Occipital lobe (tissue), 2 donors: ENCODE measurements around the gene SPDYE2. TPM values are rescaled to one million over a fixed set of nuclear protein-coding genes. Genes with fewer than 3 reads are reported as not detected.
"Not testable (repeated sequence)": the region's sequence is repeated elsewhere in the genome, so short reads cannot be mapped to it uniquely, and the experiment has no call there.

Source experiments
- DNase-seq: peaks from one replicate; lab custom pipeline; 2025; lab: John Stamatoyannopoulos, UW
- total RNA-seq: library from RNA; depleted of rRNA; stranded (reverse); fragments of >200 nt; gene quantifications from one replicate; pipeline ENCODE4 v1.2.3, GENCODE V29; 2014

Gene SPDYE2
- total RNA-seq, 1 donor from 2014 or later = not detected

GRCh38 chr7:102535062-102535615 lies 15.9 kb upstream of the SPDYE2 start:
- not testable (repeated sequence) for DNase-seq

DNA sequence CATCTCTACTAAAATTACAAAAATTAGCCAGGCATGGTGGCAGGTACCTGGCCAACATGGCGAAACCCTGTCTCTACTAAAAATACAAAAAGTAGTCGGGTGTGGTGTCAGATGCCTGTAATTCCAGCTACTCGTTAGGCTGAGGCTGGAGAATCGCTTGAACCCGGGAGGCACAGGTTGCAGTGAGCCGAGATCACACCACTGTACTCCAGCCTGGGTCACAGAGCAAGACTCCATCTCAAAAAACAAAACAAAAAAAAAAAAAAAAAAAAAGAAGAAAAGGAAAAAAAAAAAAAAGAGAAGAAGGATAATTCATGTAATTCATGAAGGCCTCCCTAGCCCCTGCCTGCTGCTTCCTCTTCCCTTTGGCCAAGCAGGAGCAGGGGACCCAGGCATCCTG lies 10.4 kb upstream of the SPDYE2 start:
- not testable (repeated sequence) for DNase-seq

GRCh38 chr7:102542083-102542482 lies 8.9 kb upstream of the SPDYE2 start:
- not testable (repeated sequence) for DNase-seq

DNA sequence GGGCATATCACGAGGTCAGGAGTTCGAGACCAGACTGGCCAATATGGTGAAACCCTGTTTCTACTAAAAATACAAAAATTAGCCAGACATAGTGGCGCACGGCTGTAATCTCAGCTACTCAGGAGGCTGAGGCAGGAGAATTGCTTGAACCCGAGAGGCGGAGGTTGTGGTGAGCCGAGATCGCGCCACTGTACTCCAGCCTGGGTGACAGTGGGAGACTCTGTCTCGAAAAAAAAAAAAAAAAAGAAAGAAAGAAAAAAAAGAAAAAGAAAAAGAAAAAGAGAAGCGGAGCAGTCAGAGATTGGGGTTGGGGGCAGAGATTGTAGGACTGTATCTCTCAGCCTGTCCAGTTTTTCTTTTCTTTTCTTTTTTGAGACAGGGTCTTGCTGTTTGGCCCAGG lies 8.3 kb upstream of the SPDYE2 start:
- DNase-seq = not testable (repeated sequence)

DNA sequence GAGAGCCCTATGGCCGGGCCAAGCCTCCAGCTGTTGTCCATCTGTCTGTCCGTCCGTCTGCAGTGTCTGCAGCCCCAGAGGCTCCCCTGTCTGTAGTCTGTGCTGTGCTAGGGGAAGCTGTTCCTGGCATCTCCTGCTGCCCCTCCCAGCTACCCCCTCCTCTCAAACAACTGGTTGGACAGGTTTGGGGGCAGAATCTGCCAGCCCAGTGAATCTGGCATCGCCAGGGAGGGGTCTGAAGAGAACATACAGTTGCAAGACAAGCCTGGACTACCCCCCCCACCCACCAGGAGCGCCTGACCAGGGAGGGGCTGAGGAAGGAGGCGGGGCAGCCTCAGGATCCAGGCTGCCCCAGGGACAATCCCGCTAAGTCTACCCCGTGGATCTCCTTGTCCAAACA lies 7.4 kb upstream of the SPDYE2 start, which contains the start of gene UPK3BL2:
TSS of gene UPK3BL2 (minus strand) at position 101 of the 400 bp plus-strand sequence. CDS start at position 41, 60 bp downstream.
- not testable (repeated sequence) for DNase-seq

DNA sequence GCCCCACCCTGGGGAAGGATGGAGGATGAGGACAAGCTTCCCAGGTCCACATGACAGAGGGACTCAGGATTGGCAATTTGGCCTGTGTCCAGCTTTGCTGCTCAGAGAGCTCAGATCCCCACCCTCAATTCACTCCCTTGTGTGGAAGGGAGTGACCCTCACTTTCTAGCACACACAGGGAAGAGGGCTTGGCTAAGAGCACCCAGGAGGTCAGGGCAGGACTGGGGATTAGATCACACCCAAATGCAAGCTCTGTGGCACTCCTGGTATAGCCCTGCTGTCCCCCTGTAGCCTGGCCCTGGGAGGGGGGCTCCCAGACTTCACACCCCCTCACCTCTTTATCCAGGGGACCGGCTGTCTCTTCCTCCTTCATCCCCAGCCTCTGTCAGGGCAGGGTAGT lies 6.7 kb upstream of the SPDYE2 start:
- not testable (repeated sequence) for DNase-seq

DNA sequence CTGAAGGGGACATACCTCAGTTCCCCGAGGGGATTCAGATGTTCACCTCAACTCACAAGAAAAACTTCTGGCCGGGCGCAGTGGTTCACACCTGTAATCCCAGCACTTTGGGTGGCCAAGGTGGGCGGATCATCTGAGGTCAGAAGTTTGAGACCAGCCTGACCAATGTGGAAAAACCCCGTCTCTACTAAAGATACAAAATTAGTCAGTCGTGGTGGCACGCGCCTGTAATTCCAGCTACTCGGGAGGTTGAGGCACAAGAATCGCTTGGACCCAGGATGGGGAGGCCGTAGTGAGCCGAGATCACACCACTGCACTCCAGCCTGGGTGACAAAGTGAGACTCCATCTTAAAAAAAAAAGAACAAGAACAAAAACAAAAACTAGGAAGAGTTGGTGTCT lies 5.7 kb upstream of the SPDYE2 start:
- not testable (repeated sequence) for DNase-seq

- not testable (repeated sequence) for DNase-seq
Observed at GRCh38 chr7:102546353-102546752, 4.7 kb upstream of the SPDYE2 start.

GRCh38 chr7:102568620-102569019 lies 17.6 kb downstream of the SPDYE2 start:
- not testable (repeated sequence) for DNase-seq

GRCh38 chr7:102572261-102573239 lies 21.5 kb downstream of the SPDYE2 start, which contains the start of gene POLR2J3:
Gene POLR2J3 (minus strand): TSS chr7:102572583. CDS start chr7:102572521, 62 bp downstream.
- not testable (repeated sequence) for DNase-seq

- not testable (repeated sequence) for DNase-seq
Observed at GRCh38 chr7:102574607-102575006, 23.6 kb downstream of the SPDYE2 start.

GRCh38 chr7:102576363-102576762 lies 25.3 kb downstream of the SPDYE2 start:
- DNase-seq = not testable (repeated sequence)

DNA sequence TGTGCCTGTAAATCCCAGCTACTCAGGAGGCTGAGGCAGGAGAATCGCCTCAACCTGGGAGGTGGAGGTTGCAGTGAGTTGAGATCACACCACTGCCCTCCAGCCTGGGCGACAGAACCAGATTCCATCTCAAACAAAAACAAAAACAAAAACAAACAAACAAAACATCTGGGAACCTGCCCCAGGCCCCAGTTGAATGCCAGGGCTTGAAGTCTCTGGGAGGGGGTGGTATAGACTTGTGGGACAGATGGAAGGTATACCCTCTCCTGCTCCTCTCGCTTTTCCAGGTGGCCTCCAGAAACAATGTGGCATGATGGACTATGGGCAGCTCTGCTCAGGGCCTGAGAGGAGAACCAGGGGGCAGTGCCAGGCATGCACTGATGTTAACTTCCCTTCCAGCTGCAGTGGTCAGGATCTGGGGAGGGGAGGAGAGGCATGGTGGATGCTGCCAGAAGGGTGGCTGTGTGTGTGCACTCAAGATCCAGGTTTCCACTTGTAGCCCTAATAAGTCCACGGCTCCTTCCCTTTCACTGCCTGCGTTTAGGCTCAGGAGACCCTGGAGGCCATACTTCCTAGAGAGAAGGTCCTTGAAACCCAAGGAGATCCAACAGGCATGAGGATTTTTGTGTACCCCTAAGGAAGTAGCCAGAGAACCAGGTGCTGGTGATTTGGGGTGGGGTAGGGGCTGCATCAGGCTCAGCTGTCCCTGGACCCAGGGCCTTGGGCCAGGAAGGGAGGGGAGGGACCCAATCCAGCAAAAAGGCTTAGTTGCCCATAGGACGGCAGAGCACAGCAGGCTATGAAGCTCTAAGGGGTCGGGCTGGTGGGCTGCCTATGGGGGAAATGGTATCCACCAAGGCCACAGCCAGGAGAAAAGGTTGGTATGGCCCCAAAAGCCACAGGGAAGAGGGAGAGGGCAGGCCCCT lies 26.6 kb downstream of the SPDYE2 start:
- not testable (repeated sequence) for DNase-seq

GRCh38 chr7:102578486-102578885 lies 27.5 kb downstream of the SPDYE2 start:
- DNase-seq = not testable (repeated sequence)

DNA sequence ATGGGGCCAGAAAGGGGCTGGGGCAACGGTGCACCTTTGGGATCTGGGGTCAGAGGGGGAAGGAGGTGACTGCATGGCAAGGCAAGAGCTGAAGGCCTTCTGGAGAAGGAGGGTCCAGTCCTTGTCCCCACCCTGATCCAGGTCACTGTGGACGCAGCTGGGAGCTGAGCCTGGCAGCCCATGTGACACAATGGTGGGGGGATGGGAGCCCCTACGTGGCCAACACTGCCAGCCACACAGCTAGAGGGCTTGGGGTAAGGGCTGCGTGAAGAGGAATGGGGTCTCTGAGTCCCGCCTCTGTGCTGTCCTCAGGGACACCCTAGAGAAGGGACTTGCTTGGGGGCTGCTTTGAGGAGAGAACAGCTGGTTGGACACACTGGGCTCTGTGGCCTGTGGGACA lies 30.7 kb downstream of the SPDYE2 start:
- DNase-seq = not testable (repeated sequence)

GRCh38 chr7:102583495-102583894 lies 32.5 kb downstream of the SPDYE2 start:
- not testable (repeated sequence) for DNase-seq

DNA sequence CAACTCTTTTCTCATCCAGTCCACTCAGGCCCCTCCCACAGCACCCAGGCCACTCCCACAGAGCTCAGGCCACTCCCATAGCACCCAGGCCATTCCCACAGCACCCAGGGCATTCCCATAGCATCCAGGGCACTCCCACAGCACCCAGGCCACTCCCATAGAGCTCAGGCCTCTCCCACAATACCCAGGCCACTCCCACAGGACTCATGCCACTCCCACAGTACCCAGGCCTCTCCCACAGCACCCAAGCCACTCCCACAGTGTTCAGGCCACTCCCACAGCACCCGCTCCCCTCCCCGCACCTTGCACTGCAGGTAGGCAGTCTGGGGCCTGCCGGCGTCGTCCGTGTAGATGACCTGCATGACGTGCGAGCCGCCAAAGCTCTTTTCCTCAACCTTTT lies 38.8 kb downstream of the SPDYE2 start:
- not testable (repeated sequence) for DNase-seq

DNA sequence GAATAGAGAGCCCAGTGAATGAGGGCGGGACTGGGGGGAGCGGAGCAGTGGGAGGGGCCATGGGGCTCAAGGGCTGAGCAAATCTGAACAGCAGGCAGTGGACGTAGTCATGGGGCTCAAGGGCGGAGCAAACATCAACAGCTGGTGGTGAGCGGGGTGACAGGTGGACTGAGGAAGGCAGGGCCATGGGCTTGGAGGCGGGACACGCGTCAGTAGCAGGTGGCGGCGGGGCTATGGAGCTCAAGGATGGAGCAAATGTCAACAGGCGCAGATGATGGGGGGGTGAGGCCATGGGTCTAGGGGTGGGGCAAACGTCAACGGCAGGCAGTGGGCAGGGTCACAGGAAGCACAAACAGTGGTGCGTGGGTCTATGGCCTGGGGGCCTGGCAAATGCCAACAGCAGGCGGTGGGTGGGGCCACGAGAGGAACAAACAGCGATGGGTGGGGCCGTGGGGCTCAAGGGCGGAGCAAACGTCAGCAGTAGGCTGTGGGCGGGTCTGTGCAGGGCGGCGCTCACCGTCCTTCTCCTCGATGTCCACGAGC lies 41.5 kb downstream of the SPDYE2 start:
- DNase-seq = not testable (repeated sequence)

DNA sequence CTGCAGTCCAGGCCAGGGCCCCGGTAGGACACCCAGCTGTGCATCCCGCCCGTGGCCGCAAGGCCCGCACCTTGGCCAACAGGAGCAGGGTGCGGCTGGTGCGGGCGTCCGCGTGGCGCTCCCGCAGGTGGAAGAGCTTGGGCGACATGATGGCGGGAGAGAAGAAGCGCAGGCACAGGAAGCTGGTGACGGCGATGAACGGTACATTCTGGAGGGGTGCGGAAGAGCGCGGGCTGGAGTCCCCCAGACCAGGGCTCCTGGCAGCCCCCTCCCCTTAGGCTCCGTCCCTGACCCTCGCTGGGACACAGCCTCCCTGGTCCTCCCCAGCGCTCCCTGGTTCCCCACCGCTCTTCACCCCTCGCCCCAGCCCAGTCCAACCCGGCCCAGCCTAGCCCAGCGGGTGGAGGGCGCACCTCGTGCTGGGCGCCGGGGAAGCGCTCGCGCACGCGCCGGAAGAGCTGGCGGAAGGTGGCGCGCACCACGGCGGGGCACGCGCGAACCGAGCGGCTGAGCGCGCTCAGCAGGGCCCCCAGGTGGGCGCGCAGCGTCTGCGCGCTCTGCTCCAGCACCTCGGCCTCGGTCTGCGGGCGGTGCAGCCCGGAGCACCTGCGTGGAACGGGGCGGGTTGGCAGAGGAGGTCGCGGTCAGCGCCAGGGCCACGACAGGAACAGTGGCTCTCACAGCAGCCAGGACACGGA lies 42.8 kb downstream of the SPDYE2 start:
- not testable (repeated sequence) for DNase-seq

DNA sequence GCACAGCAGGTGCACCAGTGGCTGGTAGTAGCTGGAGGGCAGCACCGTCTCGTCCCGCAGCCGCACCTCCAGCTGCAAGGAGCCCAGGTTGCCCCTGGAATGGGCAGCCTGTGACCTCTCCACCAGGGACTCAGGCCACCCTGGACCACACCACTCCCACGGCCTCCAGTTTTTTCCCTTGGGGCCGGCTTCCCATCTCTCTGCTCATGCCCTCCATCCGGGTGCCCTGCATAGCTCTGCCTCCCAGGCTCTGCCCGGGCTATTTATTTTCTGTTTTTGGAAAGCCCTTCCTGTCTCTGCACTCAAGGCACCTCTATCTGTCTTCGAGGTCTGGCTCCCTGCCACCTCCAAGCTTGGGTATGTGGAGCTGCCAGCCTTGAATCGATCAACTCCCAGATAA lies 45.0 kb downstream of the SPDYE2 start:
- not testable (repeated sequence) for DNase-seq
